ENCODE measurements around the gene TM6SF1.

DNA sequence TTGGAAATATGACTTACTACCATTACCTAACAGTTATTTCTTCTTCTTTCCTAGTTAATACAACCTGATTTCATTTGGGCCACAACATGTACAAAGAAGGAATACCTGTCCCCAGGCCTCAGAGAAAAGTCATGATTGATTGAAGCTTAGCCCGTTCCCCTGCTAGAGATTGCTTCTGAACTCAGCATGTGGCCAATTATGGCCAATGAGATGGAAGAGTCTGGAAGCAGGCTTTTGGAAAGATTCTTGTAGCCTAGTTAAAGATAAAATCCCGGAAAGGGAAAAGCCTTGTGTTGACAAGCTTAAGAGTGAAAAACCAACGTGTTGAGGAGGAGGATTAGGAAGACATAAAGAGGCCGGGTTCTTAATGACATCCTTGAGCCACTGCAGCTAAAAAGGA, 17.0 kb upstream of the TM6SF1 start:
- TF ChIP-seq, protein P1, sequence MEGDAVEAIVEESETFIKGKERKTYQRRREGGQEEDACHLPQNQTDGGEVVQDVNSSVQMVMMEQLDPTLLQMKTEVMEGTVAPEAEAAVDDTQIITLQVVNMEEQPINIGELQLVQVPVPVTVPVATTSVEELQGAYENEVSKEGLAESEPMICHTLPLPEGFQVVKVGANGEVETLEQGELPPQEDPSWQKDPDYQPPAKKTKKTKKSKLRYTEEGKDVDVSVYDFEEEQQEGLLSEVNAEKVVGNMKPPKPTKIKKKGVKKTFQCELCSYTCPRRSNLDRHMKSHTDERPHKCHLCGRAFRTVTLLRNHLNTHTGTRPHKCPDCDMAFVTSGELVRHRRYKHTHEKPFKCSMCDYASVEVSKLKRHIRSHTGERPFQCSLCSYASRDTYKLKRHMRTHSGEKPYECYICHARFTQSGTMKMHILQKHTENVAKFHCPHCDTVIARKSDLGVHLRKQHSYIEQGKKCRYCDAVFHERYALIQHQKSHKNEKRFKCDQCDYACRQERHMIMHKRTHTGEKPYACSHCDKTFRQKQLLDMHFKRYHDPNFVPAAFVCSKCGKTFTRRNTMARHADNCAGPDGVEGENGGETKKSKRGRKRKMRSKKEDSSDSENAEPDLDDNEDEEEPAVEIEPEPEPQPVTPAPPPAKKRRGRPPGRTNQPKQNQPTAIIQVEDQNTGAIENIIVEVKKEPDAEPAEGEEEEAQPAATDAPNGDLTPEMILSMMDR (IDR thresholded peaks at IDR 0.05), result no peak
- TF ChIP-seq, protein P2, sequence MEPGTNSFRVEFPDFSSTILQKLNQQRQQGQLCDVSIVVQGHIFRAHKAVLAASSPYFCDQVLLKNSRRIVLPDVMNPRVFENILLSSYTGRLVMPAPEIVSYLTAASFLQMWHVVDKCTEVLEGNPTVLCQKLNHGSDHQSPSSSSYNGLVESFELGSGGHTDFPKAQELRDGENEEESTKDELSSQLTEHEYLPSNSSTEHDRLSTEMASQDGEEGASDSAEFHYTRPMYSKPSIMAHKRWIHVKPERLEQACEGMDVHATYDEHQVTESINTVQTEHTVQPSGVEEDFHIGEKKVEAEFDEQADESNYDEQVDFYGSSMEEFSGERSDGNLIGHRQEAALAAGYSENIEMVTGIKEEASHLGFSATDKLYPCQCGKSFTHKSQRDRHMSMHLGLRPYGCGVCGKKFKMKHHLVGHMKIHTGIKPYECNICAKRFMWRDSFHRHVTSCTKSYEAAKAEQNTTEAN (CRISPR knock-in tag; IDR thresholded peaks at IDR 0.05), result no peak
- no peak for TF ChIP-seq ZBTB21 (CRISPR knock-in tag; IDR thresholded peaks at IDR 0.05; ENCODE audit: borderline replicate concordance)
- no peak for TF ChIP-seq TP53 (CRISPR knock-in tag; IDR thresholded peaks at IDR 0.05)
- TF ChIP-seq SP1 (CRISPR knock-in tag; conservative IDR thresholded peaks at IDR 0.05), result no peak
- TF ChIP-seq, protein P3, sequence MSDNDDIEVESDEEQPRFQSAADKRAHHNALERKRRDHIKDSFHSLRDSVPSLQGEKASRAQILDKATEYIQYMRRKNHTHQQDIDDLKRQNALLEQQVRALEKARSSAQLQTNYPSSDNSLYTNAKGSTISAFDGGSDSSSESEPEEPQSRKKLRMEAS (CRISPR knock-in tag; IDR thresholded peaks at IDR 0.05), result no peak
- no peak for TF ChIP-seq FOXJ3 (CRISPR knock-in tag; IDR thresholded peaks at IDR 0.05; ENCODE audit: borderline replicate concordance)
- TF ChIP-seq JUN (CRISPR knock-in tag; IDR thresholded peaks at IDR 0.05), result no peak
- TF ChIP-seq NR3C1 (CRISPR knock-in tag; conservative IDR thresholded peaks at IDR 0.05; ENCODE audit: low read depth), result no peak
- TF ChIP-seq, protein P4, sequence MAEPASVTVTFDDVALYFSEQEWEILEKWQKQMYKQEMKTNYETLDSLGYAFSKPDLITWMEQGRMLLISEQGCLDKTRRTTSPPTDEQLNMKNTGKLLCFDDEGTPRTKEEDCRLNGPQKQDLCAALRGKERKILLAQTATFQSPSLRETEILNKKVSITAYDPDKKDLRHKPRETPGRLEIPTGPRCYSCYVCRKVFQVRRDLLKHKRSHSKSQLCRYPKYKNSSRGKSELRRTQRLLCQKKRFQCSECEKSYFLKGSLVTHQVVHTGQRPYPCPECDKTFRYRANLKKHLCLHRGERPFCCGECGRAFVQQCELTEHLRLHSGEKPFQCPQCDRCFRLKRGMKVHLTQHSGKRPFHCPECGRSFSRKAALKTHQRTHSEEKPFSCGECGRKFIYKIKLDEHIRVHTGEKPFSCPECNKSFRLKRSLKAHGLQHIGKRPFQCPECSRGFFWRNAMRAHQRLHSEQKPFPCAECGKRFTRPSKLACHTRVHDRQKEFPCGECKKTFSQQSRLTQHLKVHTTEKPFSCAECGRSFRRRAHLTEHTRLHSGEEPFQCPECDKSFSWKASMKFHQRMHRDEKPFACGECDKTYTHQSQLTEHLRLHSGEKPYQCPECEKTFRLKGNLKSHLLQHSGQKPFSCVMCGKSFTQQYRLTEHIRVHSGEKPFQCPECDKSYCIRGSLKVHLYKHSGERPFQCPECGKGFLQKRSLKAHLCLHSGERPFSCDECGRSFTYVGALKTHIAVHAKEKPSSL (CRISPR knock-in tag; conservative IDR thresholded peaks at IDR 0.05), result no peak
- TF ChIP-seq, protein P5, sequence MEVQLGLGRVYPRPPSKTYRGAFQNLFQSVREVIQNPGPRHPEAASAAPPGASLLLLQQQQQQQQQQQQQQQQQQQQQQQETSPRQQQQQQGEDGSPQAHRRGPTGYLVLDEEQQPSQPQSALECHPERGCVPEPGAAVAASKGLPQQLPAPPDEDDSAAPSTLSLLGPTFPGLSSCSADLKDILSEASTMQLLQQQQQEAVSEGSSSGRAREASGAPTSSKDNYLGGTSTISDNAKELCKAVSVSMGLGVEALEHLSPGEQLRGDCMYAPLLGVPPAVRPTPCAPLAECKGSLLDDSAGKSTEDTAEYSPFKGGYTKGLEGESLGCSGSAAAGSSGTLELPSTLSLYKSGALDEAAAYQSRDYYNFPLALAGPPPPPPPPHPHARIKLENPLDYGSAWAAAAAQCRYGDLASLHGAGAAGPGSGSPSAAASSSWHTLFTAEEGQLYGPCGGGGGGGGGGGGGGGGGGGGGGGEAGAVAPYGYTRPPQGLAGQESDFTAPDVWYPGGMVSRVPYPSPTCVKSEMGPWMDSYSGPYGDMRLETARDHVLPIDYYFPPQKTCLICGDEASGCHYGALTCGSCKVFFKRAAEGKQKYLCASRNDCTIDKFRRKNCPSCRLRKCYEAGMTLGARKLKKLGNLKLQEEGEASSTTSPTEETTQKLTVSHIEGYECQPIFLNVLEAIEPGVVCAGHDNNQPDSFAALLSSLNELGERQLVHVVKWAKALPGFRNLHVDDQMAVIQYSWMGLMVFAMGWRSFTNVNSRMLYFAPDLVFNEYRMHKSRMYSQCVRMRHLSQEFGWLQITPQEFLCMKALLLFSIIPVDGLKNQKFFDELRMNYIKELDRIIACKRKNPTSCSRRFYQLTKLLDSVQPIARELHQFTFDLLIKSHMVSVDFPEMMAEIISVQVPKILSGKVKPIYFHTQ (CRISPR knock-in tag; IDR thresholded peaks at IDR 0.05), result no peak
- no peak for TF ChIP-seq ATF1 (CRISPR knock-in tag; IDR thresholded peaks at IDR 0.05)
- no peak for TF ChIP-seq ZNF121 (CRISPR knock-in tag; IDR thresholded peaks at IDR 0.05)
- TF ChIP-seq, protein P6, sequence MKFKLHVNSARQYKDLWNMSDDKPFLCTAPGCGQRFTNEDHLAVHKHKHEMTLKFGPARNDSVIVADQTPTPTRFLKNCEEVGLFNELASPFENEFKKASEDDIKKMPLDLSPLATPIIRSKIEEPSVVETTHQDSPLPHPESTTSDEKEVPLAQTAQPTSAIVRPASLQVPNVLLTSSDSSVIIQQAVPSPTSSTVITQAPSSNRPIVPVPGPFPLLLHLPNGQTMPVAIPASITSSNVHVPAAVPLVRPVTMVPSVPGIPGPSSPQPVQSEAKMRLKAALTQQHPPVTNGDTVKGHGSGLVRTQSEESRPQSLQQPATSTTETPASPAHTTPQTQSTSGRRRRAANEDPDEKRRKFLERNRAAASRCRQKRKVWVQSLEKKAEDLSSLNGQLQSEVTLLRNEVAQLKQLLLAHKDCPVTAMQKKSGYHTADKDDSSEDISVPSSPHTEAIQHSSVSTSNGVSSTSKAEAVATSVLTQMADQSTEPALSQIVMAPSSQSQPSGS (CRISPR knock-in tag; IDR thresholded peaks at IDR 0.05; ENCODE audit: borderline replicate concordance, low read depth), result no peak
